OCI-LY7 (cell line): ENCODE results near the gene PITPNM3. TPM values are rescaled to one million over a fixed set of nuclear protein-coding genes. Genes with fewer than 3 reads are reported as not detected.

Experiments
- BruUV-seq: library from RNA; stranded (reverse); fragments of 400-500 nt; replicated peaks from 2 replicates; lab custom pipeline; 2021; lab: Mats Ljungman, UMichigan
- CTCF ChIA-PET: fragments of 300-600 bp; sonication (Branson Sonifier 250); formaldehyde crosslinking; loops from one replicate; lab custom pipeline; 2022; ENCODE audit warnings: antibody characterized with exemption; ENCODE audit not compliant: unreplicated experiment; lab: Charles Lee
- POLR2A ChIA-PET: fragments of 300-600 bp; sonication (Branson Sonifier 250); formaldehyde crosslinking; loops from one replicate; lab custom pipeline; 2022; ENCODE audit warnings: antibody characterized with exemption; lab: Charles Lee
- DNase-seq: peaks from one replicate; pipeline ENCODE4 v3.0.0-alpha.2; 2015; ENCODE audit warnings: low spot score
- H2AFZ ChIP-seq: fragments of 200-600 bp; sonication (generic), shearing (Covaris generic); 2 replicates; pipeline ENCODE4 v1.6.1; 2014; ENCODE audit warnings: mild to moderate bottlenecking, antibody characterized with exemption, low read length, moderate library complexity
- H3K27ac ChIP-seq: fragments of 200-600 bp; sonication (generic); 2 replicates; pipeline ENCODE4 v1.5.1; 2014; ENCODE audit warnings: mixed run types, low read depth, mild to moderate bottlenecking, moderate library complexity, low read length, inconsistent platforms; ENCODE audit not compliant: poor library complexity, severe bottlenecking
- H3K36me3 ChIP-seq: fragments of 200-600 bp; sonication (generic); 2 replicates; pipeline ENCODE4 v1.6.1; 2014; ENCODE audit warnings: mild to moderate bottlenecking, antibody characterized with exemption, low read length, moderate library complexity, mixed read lengths; ENCODE audit not compliant: insufficient read depth
- H3K4me1 ChIP-seq: fragments of 200-600 bp; sonication (generic); 2 replicates; pipeline ENCODE4 v1.5.1; 2014; ENCODE audit warnings: mild to moderate bottlenecking, low read length; ENCODE audit not compliant: insufficient read depth, poor library complexity, severe bottlenecking
- H3K4me2 ChIP-seq: fragments of 200-600 bp; sonication (generic); 2 replicates; pipeline ENCODE4 v1.6.1; 2014; ENCODE audit warnings: mild to moderate bottlenecking, low read length
- H3K4me3 ChIP-seq: fragments of 200-600 bp; sonication (generic); 2 replicates; pipeline ENCODE4 v1.5.1; 2014; ENCODE audit warnings: mild to moderate bottlenecking, low read depth, low read length; ENCODE audit not compliant: poor library complexity, severe bottlenecking
- H3K79me2 ChIP-seq: fragments of 200-600 bp; sonication (generic); 2 replicates; pipeline ENCODE4 v1.6.1; 2016; ENCODE audit warnings: low read depth, mild to moderate bottlenecking, low read length, moderate library complexity, mixed read lengths; ENCODE audit not compliant: insufficient read depth
- H3K9me2 ChIP-seq: fragments of 200-600 bp; sonication (generic); 2 replicates; pipeline ENCODE4 v1.6.1; 2016; ENCODE audit warnings: mild to moderate bottlenecking, low read length, mixed read lengths; ENCODE audit not compliant: insufficient read depth
- H3K9me3 ChIP-seq: fragments of 200-600 bp; sonication (generic); 2 replicates; pipeline ENCODE4 v1.6.1; 2014; ENCODE audit warnings: mild to moderate bottlenecking, mixed run types, low read length, mixed read lengths
- H4K20me1 ChIP-seq: fragments of 200-600 bp; sonication (generic); 2 replicates; pipeline ENCODE4 v1.6.1; 2014; ENCODE audit warnings: mild to moderate bottlenecking, antibody characterized with exemption, low read length, moderate library complexity, mixed read lengths; ENCODE audit not compliant: insufficient read depth
- EZH2phosphoT487 ChIP-seq: fragments of 200-600 bp; sonication (generic); IDR thresholded peaks from 2 replicates; pipeline ENCODE4 v1.6.1; 2018; ENCODE audit warnings: low read depth, borderline replicate concordance, mild to moderate bottlenecking, mixed run types, antibody characterized with exemption, low read length, moderate library complexity, mixed read lengths
- intact Hi-C: fragments of 100-400 bp; cut with micrococcal nuclease; formaldehyde crosslinking; loops from one replicate; pipeline ENCODE4 v1.10.0; 2022; ENCODE audit not compliant: unreplicated experiment
- small RNA-seq: library from RNA; depleted of rRNA; stranded (forward); fragments of <200 nt; gene quantifications from one replicate; pipeline ENCODE3, GENCODE V24; 2014
- total RNA-seq, 2 experiments: library from RNA; depleted of rRNA in 1 of 2; stranded (reverse); fragments of >200 nt in 1 of 2; shearing (Covaris generic) in 1 of 2; gene quantifications; 2 replicates each; pipeline ENCODE4 v1.2.3, GENCODE V29; 2014 to 2022
- TF ChIP-seq, protein P1 (sequence below): fragments of 200-600 bp; sonication (generic); conservative IDR thresholded peaks from 2 replicates; pipeline ENCODE4 v1.5.1; 2014; ENCODE audit warnings: mild to moderate bottlenecking, antibody characterized with exemption, low read length, moderate library complexity, mixed read lengths

PITPNM3 gene
- total RNA-seq, 2 experiments from 2014 or later, result 0.76 to 1.6 TPM

DNA sequence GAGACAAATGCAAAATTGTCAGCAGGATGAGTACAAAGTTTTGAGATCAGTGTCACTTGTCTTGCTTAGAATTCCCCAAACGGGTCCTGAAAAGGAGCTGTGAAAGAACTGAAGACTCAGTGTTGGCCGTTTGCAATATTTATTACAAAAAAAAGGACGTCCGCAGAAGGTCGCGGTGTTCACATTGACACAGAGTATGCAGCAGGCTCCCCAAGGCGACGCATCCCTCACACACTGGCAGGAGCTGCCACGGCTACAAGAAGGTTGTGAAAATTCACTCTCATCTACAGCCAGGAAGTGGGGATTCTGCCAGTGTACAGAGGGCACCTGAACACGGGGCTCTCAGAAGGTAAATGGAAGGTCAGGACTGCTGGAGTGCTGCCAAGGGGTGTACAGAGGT lies 147.6 kb downstream of the PITPNM3 start:
- BruUV-seq, result no TSS peak
- no peak for TF ChIP-seq EZH2phosphoT487
- TF ChIP-seq, protein P1, sequence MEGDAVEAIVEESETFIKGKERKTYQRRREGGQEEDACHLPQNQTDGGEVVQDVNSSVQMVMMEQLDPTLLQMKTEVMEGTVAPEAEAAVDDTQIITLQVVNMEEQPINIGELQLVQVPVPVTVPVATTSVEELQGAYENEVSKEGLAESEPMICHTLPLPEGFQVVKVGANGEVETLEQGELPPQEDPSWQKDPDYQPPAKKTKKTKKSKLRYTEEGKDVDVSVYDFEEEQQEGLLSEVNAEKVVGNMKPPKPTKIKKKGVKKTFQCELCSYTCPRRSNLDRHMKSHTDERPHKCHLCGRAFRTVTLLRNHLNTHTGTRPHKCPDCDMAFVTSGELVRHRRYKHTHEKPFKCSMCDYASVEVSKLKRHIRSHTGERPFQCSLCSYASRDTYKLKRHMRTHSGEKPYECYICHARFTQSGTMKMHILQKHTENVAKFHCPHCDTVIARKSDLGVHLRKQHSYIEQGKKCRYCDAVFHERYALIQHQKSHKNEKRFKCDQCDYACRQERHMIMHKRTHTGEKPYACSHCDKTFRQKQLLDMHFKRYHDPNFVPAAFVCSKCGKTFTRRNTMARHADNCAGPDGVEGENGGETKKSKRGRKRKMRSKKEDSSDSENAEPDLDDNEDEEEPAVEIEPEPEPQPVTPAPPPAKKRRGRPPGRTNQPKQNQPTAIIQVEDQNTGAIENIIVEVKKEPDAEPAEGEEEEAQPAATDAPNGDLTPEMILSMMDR, result no peak
- H3K27ac ChIP-seq, result no peak overlapping the region
- H3K79me2 ChIP-seq, result no peaks in the 10 kb centered on the region
- POLR2A ChIA-PET, result interaction anchor here (0.7 kb wide), 1 partner anchor 898 kb away, joined by 3 read pairs; no protein-coding TSS in a partner anchor
- H3K9me3 ChIP-seq, result no peaks in the 10 kb centered on the region
- no peak overlapping the region for H2AFZ ChIP-seq
- H3K4me1 ChIP-seq, result no peaks in the 10 kb centered on the region
- DNase-seq, result no peak
- CTCF ChIA-PET, result no interaction called here
- no peaks in the 10 kb centered on the region for H3K9me2 ChIP-seq
- intact Hi-C loops, result no loop called here
- H3K4me2 ChIP-seq, result no peak overlapping the region
- H3K36me3 ChIP-seq, result no peaks in the 10 kb centered on the region
- no peaks in the 10 kb centered on the region for H4K20me1 ChIP-seq
- no peak overlapping the region for H3K4me3 ChIP-seq

DNA sequence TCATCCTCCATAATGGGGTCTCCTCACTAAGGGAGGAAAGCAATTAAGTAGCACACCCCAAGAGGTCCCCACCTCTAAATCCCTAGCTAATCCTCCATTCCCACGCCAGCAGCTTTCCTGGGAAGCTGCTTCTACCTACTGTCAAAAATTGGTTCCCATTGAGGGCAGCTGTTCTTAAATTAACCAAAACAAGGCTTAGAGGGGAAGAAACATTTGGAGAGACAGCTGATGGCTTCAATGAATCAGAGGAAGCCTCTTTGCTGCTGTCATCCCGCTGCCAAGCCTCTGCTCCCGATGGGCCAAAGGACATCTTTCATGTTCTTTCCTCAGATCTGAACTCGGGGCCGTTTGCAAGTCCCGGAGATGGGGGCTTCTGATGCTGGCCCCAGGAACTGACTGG lies 148.1 kb downstream of the PITPNM3 start:
- BruUV-seq, result no TSS peak
- TF ChIP-seq EZH2phosphoT487, result no peak
- TF ChIP-seq, protein P1, result no peak
- no peak overlapping the region for H3K4me3 ChIP-seq
- no peaks in the 10 kb centered on the region for H3K4me1 ChIP-seq
- ChIA-PET POLR2A (no interaction called here), CTCF (no interaction called here)
- intact Hi-C loops, result no loop called here
- H4K20me1 ChIP-seq, result no peaks in the 10 kb centered on the region
- no peak overlapping the region for H2AFZ ChIP-seq
- H3K9me2 ChIP-seq, result no peaks in the 10 kb centered on the region
- no peak for DNase-seq
- H3K79me2 ChIP-seq, result no peaks in the 10 kb centered on the region
- H3K36me3 ChIP-seq, result no peaks in the 10 kb centered on the region
- H3K9me3 ChIP-seq, result no peaks in the 10 kb centered on the region
- H3K27ac ChIP-seq, result no peak overlapping the region
- no peak overlapping the region for H3K4me2 ChIP-seq

DNA sequence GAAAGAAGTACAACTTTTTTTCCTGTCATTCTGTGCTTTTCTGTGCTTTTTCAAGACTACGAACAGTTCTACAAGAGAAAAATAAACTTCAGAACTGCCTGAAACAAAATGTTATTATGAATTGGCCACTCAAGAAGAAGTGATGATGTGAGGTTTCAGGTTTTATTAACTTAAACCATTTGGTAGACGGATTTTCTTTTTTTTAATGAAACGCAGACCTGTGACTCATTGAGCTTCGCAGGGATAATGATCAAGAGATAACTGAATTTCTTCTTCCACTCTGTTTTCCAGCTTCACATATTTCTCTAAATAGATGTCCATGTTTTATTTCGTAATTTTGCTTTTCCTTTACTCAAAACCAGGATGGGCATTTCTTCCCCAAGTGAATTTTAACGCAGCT lies 154.1 kb downstream of the PITPNM3 start:
- no peak overlapping the region for H2AFZ ChIP-seq
- no peaks in the 10 kb centered on the region for H3K36me3 ChIP-seq
- BruUV-seq, result no TSS peak
- ChIA-PET CTCF (no interaction called here), POLR2A (no interaction called here)
- H3K9me2 ChIP-seq, result no peaks in the 10 kb centered on the region
- H3K4me2 ChIP-seq, result no peak overlapping the region
- DNase-seq, result no peak
- H3K4me3 ChIP-seq, result no peak overlapping the region
- no peaks in the 10 kb centered on the region for H4K20me1 ChIP-seq
- H3K79me2 ChIP-seq, result no peaks in the 10 kb centered on the region
- intact Hi-C loops, result no loop called here
- H3K4me1 ChIP-seq, result no peaks in the 10 kb centered on the region
- no peaks in the 10 kb centered on the region for H3K9me3 ChIP-seq
- H3K27ac ChIP-seq, result no peak overlapping the region
- TF ChIP-seq EZH2phosphoT487, result no peak
- TF ChIP-seq, protein P1, result no peak

Small RNAs within 50 kb of the gene (small RNA-seq; reads per million reads assigned to genes)
- not detected for gene RF00017
- 0.89 reads per million, percentile 41 among the genes with 10 or more reads in this experiment for gene RNA5SP435

Other genes with a start within 250 kb of the PITPNM3 start
- not detected in 2 replicates for gene AIPL1, start 121.4 kb downstream of the PITPNM3 start, total RNA-seq (2014; rRNA removed; shearing (Covaris generic))
- gene AIPL1, start 121.4 kb downstream of the PITPNM3 start, total RNA-seq (2022), result not detected in 2 replicates
- gene PIMREG, start 112.1 kb downstream of the PITPNM3 start, total RNA-seq (2014; rRNA removed; shearing (Covaris generic)), result 34.5 and 39.4 TPM in 2 replicates
- 22.7 and 31.0 TPM in 2 replicates for gene PIMREG, start 112.1 kb downstream of the PITPNM3 start, total RNA-seq (2022)
- gene KIAA0753, start 84.2 kb upstream of the PITPNM3 start, total RNA-seq (2014; rRNA removed; shearing (Covaris generic)), result 18.9 and 20.8 TPM in 2 replicates
- 26.0 and 29.8 TPM in 2 replicates for gene KIAA0753, start 84.2 kb upstream of the PITPNM3 start, total RNA-seq (2022)
- gene TXNDC17, start 84.5 kb upstream of the PITPNM3 start, total RNA-seq (2014; rRNA removed; shearing (Covaris generic)), result 52.8 and 63.7 TPM in 2 replicates
- gene TXNDC17, start 84.5 kb upstream of the PITPNM3 start, total RNA-seq (2022), result 63.5 and 81.4 TPM in 2 replicates
- 11.6 and 14.6 TPM in 2 replicates for gene MED31, start 95.0 kb upstream of the PITPNM3 start, total RNA-seq (2014; rRNA removed; shearing (Covaris generic))
- gene MED31, start 95.0 kb upstream of the PITPNM3 start, total RNA-seq (2022), result 21.7 and 25.2 TPM in 2 replicates
- 1.3 and 2.4 TPM in 2 replicates for gene C17orf100, start 95.2 kb upstream of the PITPNM3 start, total RNA-seq (2014; rRNA removed; shearing (Covaris generic))
- 5.2 and 5.6 TPM in 2 replicates for gene C17orf100, start 95.2 kb upstream of the PITPNM3 start, total RNA-seq (2022)
- not detected in 2 replicates for gene SLC13A5, start 156.8 kb upstream of the PITPNM3 start, total RNA-seq (2014; rRNA removed; shearing (Covaris generic))
- not detected in 2 replicates for gene SLC13A5, start 156.8 kb upstream of the PITPNM3 start, total RNA-seq (2022)
- 0.38 and 0.77 TPM in 2 replicates for gene XAF1, start 199.5 kb upstream of the PITPNM3 start, total RNA-seq (2014; rRNA removed; shearing (Covaris generic))
- gene XAF1, start 199.5 kb upstream of the PITPNM3 start, total RNA-seq (2022), result 0.46 TPM in 1 of 2 replicates, not detected in the other
- gene FBXO39, start 219.7 kb upstream of the PITPNM3 start, total RNA-seq (2014; rRNA removed; shearing (Covaris generic)), result not detected in 2 replicates
- gene FBXO39, start 219.7 kb upstream of the PITPNM3 start, total RNA-seq (2022), result not detected in 2 replicates